Right atrium auricular region (tissue), 2 donors: ENCODE results near the gene GPC6. TPM values are rescaled to one million over a fixed set of nuclear protein-coding genes. Genes with fewer than 3 reads are reported as not detected.

Experiments used
- DNase-seq: peaks from one replicate; pipeline ENCODE4 v3.0.0-alpha.2; 2019; ENCODE audit warnings: low spot score
- H3K27ac ChIP-seq, 2 donors: fragments of 200-600 bp; sonication (generic); 1 replicate in 1 of 2; 2 replicates in 1 of 2; pipeline ENCODE4 v1.5.1; 2016 to 2019
- H3K27me3 ChIP-seq, 2 donors: fragments of 200-600 bp; sonication (generic); one replicate each; pipeline versions ENCODE4 v1.5.1 to v1.6.0; 2017 to 2019
- H3K36me3 ChIP-seq: fragments of 200-600 bp; sonication (generic); one replicate; pipeline ENCODE4 v1.5.1; 2016
- H3K4me1 ChIP-seq, 2 donors: fragments of 200-600 bp; sonication (generic); one replicate each; pipeline versions ENCODE4 v1.5.1 to v1.6.0; 2017 to 2019
- H3K4me3 ChIP-seq, 2 donors: fragments of 200-600 bp; sonication (generic); 1 replicate in 1 of 2; 2 replicates in 1 of 2; pipeline ENCODE4 v1.5.1; 2017 to 2019; ENCODE audit warnings: mild to moderate bottlenecking in 1 of 2, moderate library complexity in 1 of 2
- H3K9me3 ChIP-seq, 2 donors: fragments of 200-600 bp; sonication (generic); one replicate each; pipeline ENCODE4 v1.5.1; 2019
- CTCF ChIP-seq, 2 donors: fragments of 200-600 bp; sonication (generic); IDR thresholded peaks; one replicate each; pipeline ENCODE4 v1.5.1; 2019; ENCODE audit warnings: antibody characterized with exemption in 2 of 2
- total RNA-seq, 2 donors: library from RNA; depleted of rRNA; stranded (reverse); fragments of >200 nt; gene quantifications; one replicate each; pipeline ENCODE4 v1.1.0, GENCODE V29; 2016

Gene GPC6
- total RNA-seq, 2 donors from 2014 or later, result 1.3 to 3.8 TPM

GRCh38 chr13:94139393-94139995 is 912.9 kb downstream of the GPC6 start:
- Histone ChIP-seq H3K27ac (no peak overlapping the region), H3K4me1 (no peaks in the 10 kb centered on the region), H3K9me3 (no peaks in the 10 kb centered on the region), H3K36me3 (no peaks in the 10 kb centered on the region), H3K4me3 (no peak overlapping the region), H3K27me3 (no peaks in the 10 kb centered on the region)
- DNase-seq, result no peak
- no peak for TF ChIP-seq CTCF (IDR thresholded peaks at IDR 0.05)

GRCh38 chr13:94140027-94140426 is 913.4 kb downstream of the GPC6 start:
- H3K4me3 ChIP-seq, result no peak overlapping the region
- no peaks in the 10 kb centered on the region for H3K9me3 ChIP-seq
- H3K4me1 ChIP-seq, result no peaks in the 10 kb centered on the region
- DNase-seq, result no peak
- TF ChIP-seq CTCF (IDR thresholded peaks at IDR 0.05), result no peak
- H3K27me3 ChIP-seq, result no peaks in the 10 kb centered on the region
- no peak overlapping the region for H3K27ac ChIP-seq
- no peaks in the 10 kb centered on the region for H3K36me3 ChIP-seq

GRCh38 chr13:94140511-94140910 is 913.9 kb downstream of the GPC6 start:
- H3K27ac ChIP-seq, result no peak overlapping the region
- no peak for DNase-seq
- H3K36me3 ChIP-seq, result no peaks in the 10 kb centered on the region
- H3K27me3 ChIP-seq, result no peaks in the 10 kb centered on the region
- no peak overlapping the region for H3K4me3 ChIP-seq
- H3K9me3 ChIP-seq, result no peaks in the 10 kb centered on the region
- TF ChIP-seq CTCF (IDR thresholded peaks at IDR 0.05), result no peak
- no peaks in the 10 kb centered on the region for H3K4me1 ChIP-seq

GRCh38 chr13:94143624-94144350 is 917.2 kb downstream of the GPC6 start:
- TF ChIP-seq CTCF (IDR thresholded peaks at IDR 0.05), result no peak
- Histone ChIP-seq H3K27ac (no peak overlapping the region), H3K4me3 (no peak overlapping the region), H3K9me3 (no peaks in the 10 kb centered on the region), H3K4me1 (no peaks in the 10 kb centered on the region), H3K27me3 (no peaks in the 10 kb centered on the region), H3K36me3 (no peaks in the 10 kb centered on the region)
- no peak for DNase-seq

GRCh38 chr13:94145966-94146365 is 919.4 kb downstream of the GPC6 start:
- TF ChIP-seq CTCF (IDR thresholded peaks at IDR 0.05), result no peak
- Histone ChIP-seq H3K4me3 (no peak overlapping the region), H3K27ac (no peak overlapping the region), H3K27me3 (no peaks in the 10 kb centered on the region), H3K9me3 (no peaks in the 10 kb centered on the region), H3K4me1 (no peaks in the 10 kb centered on the region), H3K36me3 (no peaks in the 10 kb centered on the region)
- DNase-seq, result no peak
